HT-29 (cell line): ENCODE data around the gene TSKS. TPM values are rescaled to one million over a fixed set of nuclear protein-coding genes. Genes with fewer than 3 reads are reported as not detected.

Source experiments
- DNase-seq: peaks from one replicate; pipeline ENCODE4 v3.0.0-alpha.2; 2015; ENCODE audit warnings: low spot score
- small RNA-seq: library from RNA; depleted of rRNA; stranded (forward); fragments of <200 nt; gene quantifications from one replicate; pipeline ENCODE3, GENCODE V24; 2014
- total RNA-seq: library from RNA; depleted of rRNA; stranded (reverse); fragments of >200 nt; shearing (Covaris generic); gene quantifications from 2 replicates; pipeline ENCODE4 v1.2.3, GENCODE V29; 2014; rRNA removed

The TSKS gene
- total RNA-seq, 1 experiment from 2014 or later, result not detected

DNA sequence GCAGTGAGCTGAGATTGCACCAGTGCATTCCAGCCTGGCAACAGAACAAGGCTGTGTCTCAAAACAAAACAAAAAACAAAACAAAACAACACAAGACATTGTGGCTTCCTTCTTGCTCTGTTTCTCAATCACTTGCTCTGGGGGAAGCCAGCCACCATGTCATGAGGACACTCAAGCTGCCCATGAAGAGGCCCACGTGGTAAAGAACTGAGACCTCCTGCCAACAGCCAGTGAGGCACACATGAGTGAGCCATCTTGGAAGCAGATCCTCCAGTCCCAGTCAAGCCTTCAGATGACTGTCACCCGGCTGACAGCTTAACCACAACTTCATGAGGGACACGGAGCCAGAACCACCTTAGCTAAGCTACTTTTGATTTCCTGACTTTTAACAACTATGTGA is 47.0 kb downstream of the TSKS start:
- DNase-seq, result no peak

DNA sequence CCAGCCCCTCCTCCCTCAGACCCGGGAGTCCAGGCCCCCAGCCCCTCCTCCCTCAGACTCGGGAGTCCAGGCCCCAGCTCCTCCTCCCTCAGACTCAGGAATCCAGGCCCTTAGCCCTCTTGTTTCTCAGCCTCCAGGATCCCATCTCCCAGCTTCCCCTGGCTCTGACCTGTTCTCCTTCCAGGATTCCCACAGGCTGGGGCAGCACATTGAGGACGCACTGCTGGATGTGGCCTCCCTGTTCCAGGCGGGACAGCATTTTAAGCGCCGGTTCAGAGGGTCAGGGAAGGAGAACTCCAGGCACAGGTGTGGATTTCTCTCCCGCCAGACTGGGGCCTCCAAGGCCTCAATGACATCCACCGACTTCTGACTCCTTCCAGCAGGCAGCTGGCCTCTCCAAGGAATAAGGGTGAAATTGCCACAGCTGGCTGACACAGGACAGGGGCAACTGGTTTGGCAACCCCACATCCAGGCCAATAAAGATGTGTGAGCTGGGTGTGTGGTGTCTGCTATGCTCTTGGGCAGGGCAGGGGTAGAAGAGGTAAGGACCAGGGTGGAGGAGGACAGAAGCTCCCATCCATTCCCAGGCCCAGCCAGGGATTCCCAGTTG is 49.8 kb downstream of the TSKS start:
- DNase-seq, result peak; percentile 76

DNA sequence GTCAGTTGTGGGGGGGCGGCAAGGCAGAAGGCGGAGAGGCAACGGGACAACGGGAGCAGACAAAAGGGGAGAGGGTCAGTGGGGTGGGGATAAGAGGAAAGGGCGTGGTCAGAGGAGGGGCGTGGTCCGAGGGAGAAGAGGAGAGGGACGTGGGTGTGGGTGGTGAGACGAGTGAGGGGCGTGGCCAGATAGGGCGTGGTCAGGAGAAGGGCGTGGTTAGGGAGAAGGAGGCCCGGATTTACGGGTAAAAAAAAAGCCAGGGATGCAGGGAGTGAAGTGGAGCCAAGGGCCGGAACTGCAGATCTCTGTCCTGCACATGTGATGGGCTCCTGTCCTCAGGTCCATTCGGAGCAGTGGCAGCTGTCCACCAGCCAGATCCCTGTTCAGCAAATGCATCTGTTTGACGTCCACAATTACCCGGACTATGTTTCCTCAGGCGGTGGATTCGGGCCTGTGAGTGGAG is 50.7 kb downstream of the TSKS start:
- peak; percentile 67 for DNase-seq

DNA sequence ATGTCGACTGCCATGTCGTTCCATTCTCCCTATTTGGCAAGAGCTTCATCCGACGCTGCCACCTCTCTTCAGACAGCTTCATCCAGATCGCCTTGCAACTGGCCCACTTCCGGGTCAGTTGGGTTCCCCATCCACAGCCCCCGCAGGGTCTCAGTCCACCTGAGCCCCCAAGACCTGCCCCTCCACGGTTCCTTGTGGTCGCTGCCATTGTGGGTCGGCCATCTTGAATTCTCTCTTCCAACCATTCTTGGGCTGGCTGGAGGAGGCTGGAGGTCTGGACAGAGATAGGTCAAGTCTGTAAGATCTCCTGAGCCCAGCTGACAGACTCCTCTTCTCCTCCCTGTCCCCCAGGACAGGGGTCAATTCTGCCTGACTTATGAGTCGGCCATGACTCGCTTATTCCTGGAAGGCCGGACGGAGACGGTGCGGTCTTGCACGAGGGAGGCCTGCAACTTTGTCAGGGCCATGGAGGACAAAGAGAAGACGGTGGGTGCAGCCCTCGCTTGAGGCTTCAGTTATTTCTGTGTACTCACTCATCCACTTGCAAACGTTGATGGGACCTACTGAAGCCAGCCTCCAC is 52.6 kb downstream of the TSKS start:
- no peak for DNase-seq

DNA sequence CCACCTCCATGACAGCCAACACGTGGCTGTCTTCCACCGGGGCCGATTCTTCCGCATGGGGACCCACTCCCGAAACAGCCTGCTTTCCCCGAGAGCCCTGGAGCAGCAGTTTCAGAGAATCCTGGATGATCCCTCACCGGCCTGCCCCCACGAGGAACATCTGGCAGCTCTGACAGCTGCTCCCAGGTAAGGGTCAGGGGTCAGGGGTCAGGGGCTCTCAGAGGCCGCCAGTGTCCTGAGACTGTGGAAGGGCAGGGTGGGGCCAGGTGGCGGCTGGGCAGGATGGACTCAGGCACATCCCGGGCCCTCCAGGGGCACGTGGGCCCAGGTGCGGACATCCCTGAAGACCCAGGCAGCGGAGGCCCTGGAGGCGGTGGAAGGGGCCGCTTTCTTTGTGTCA is 57.2 kb downstream of the TSKS start:
- no peak for DNase-seq

DNA sequence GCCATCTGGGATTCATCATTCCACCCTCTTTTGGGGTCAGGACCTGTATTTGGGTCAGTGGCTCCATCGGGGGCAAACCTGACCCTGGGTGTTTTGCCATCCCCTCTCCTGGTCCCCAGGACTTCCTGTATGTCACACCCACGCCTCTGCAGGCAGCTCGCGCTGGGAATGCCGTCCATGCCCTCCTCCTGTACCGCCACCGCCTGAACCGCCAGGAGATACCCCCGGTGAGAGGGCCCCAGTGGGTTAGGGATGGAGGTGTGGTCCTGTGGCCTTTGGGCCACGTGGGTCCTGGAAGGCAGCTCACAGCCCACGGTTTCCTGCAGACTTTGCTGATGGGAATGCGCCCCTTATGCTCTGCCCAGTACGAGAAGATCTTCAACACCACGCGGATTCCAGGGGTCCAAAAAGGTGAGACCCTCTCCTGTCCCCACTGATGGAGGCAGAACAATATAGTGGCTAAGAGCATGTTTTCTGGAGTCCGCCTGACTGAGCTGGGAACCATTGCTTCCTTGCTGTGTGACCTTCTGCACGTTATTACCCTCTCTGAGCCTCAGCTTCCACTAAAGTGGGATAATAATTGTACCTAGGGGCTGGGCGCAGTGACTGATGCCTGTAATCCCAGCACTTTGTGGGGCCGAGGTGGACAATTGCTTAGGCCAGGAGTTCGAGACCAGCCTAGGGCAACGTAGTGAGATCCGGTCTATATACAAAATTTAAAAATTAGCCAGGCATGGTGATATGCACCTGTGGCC is 58.0 kb downstream of the TSKS start:
- DNase-seq, result no peak

DNA sequence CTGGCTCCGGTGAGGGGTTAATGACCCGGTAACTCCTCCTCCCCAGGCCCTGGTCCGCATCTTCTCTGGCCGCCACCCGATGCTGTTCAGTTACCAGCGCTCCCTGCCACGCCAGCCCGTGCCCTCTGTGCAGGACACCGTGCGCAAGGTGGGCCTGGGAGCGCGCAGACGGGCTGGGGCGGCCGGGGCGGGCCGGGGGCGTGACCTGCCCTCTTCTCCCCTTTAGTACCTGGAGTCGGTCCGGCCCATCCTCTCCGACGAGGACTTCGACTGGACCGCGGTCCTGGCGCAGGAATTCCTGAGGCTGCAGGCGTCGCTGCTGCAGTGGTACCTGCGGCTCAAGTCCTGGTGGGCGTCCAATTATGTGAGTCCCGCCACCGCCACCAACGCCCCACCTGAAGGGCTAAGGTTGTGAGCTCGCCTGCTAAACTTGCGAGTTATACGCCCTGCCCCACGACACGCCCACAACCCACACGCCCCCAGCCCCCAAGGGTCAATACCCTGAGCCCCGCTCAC is 61.8 kb downstream of the TSKS start:
- no peak for DNase-seq

DNA sequence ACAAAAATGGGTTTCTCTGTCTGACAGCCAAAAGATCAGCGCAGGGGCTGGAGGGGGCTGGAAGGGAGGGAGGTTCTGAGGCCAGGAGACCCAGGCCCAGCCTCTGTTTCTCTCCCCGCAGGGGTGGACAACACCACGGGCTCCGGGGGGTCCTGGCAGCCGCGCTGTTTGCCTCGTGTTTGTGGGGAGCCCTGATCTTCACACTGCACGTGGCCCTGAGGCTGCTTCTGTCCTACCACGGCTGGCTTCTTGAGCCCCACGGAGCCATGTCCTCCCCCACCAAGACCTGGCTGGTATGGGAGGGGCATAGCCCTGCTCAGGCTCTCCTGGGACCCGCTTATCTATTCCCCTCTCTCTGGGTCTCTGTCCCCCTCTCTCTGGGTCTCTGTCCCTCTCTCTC is 62.5 kb downstream of the TSKS start:
- no peak for DNase-seq

DNA sequence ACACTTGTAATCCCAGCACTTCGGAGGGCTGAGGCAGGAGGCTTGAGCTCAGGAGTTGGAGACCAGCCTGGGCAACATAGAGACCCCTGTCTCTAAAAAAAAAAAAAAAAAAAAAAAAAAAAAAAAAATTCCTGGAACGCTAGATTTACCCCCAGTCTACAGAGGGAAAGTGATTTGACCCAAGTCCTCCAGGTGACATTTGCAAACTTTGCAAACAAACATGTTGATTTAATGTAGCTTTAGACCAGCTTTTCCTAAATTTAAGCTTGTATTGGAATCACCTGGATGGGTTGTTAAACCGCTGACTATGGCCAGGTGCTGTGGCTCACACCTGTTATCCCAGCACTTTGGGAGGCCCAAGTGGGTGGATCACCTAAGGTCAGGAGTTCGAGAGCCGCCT is 63.7 kb downstream of the TSKS start:
- DNase-seq, result no peak

DNA sequence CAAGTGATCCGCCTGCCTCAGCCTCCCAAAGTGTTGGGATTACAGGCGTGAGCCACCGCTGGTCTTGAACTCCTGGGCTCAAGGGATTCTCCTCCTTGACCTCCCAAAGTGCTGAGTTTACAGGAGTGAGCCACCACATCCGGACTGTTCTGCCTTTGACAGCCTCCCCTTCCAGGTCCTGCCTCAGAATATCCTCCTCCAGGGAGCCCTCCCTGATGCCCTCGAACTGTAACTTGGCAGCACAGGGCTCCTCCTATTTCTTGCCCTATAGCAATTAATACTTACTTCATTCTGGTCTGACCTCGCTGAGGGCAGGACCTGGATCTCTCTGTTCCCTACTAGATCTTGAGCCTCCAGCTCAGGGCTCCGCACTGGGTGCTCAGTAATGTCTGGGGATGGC is 66.2 kb downstream of the TSKS start:
- DNase-seq, result no peak

DNA sequence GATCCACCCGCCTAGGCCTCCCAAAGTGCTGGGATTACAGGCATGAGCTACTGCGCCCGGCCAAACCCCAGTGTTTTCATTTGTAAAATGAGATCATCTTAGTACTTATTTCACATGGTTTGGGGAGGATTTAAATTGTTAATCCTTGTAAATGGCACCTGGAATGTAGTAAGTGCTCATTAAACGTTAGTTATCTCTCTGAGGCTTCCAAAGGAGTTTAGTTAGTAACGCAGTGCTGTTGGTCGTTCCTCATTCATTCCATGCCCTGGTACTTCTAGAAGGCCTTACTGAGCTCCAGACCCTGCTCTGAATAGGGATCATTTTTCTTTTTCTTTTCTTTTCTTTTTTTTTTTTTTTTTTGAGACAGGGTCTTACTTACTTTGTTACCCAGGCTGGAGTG is 67.0 kb downstream of the TSKS start:
- DNase-seq, result no peak

DNA sequence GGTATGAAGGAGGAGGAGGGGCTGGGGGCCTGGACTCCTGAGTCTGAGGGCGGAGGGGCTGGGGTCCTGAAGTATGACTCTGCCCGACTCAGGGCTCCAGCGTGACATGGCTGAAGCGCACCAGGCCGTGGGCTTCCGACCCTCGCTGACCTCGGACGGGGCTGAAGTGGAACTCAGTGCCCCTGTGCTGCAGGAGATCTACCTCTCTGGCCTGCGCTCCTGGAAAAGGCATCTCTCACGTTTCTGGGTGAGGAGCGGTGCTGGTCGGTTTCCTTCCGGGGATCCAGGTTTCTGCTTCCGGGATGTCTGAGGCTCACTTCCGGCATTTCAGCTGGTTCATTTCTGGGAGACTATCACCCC is 71.0 kb downstream of the TSKS start:
- DNase-seq, result no peak

DNA sequence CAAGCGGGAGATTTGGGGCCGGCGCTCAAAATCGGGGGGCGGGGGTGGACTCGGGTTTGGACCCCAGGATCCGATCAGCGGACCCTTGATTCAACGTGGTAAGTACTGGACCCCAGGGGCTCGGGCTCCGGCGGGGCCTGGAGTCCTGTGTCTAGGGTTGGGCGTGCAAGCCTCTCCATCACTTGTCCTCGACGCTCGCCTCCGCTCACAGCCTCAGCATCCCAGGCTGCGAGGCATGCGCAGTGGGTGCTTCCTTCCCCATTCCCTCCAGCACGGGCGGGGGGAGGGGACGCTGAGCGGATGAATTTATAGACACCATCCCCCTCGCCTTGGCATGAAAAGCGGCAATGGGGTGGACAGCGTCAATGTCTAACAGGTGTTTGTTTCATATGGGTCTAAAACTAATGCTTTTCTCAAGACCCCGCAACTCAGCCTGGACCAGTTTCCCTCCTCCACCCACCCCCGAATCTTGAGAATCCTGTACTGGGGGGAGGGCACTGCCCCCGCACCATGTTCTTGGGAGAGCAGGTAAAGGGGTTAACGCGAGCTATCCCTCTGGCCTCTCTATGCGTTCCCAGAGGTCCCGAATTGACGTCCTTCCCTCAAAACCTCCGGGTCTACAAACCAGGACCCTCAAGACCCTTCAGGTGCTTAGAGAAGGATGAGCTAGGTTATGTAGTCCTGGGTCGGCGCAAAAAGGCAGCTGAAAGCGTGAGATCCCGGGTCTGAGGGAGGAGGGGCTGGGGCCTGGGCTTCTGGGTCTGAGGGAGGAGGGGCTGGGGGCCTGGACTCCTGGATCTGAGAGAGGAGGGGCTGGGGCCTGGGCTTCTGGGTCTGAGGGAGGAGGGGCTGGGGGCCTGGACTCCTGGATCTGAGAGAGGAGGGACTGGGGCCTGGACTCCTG is 71.6 kb downstream of the TSKS start:
- no peak for DNase-seq

DNA sequence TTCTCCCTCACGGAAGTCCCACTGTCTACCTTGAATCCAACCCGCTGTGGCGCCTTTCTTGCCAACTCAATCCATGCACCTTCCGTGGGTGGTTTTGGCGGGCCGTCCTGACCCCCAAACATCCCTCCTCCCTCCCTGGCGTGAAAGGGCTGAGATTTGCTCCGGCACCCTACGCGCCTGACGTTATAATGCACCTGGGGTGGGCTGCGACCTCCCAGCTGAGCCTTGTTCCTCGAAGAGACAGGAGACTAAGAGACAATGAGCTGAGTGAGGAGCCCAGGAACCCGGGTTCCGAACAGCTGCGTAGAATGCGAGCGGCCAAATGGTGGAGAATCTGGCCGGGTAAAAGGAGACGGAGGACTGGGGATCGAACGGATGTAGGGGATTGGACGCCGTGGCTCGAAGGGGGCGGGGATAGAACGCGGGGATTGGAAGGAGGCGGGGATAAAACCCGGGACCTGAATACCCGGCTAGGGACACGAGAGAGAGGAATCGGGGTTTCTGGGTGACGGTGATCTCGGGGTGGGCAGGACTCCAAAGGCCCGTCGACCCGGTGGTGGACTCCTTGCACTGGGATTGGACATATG is 72.4 kb downstream of the TSKS start, which contains the start of gene CPT1C:
TSS of gene CPT1C (plus strand) at position 461 of the 587 bp plus-strand sequence. CDS start 1,137 bp downstream, outside the sequence.
- peak; percentile 69 for DNase-seq

DNA sequence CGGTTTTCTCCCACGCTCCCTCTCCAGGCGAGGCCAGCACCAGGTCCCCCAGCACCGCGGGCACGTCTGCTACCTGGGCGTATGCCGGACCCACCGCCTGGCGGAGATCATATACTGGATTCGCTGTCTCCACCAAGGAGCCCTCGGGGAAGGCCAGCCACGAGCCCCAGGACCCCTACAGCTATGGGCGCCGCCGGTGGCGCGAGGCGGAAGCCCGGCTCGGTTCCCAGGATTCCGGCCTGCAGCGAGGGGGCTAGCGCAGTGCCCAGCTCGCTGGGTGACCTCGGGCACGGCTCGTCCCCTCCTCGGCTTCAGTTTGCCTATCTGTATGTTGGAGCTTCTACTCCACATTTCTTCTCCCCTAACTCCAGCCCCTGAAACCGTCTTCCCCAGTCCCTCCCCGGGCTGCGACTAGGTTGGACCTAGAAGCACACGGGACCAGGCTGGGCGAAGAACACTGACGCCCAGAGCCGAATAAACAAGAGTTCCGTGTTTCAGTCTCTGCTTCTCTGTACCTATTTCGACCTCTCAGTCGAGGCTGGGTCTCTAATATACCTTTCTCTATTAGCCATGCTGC is 72.9 kb downstream of the TSKS start:
- DNase-seq, result no peak

Small RNA genes lying within 50 kb of the gene (small RNA-seq; reads per million reads assigned to genes)
- not detected for gene MIR6799
- gene RNU6-841P, result not detected

Other genes starting within 250 kb of the TSKS start
- 17.6 and 25.6 TPM in 2 replicates for gene RCN3, start 235.3 kb downstream of the TSKS start, total RNA-seq
- 247 and 262 TPM in 2 replicates for gene NOSIP, start 182.8 kb downstream of the TSKS start, total RNA-seq
- gene PRRG2, start 182.0 kb downstream of the TSKS start, total RNA-seq, result 25.8 and 26.3 TPM in 2 replicates
- 15.0 and 15.3 TPM in 2 replicates for gene PRR12, start 172.1 kb downstream of the TSKS start, total RNA-seq
- gene RRAS, start 123.2 kb downstream of the TSKS start, total RNA-seq, result 33.1 and 45.2 TPM in 2 replicates
- gene SCAF1, start 121.1 kb downstream of the TSKS start, total RNA-seq, result 58.6 and 67.6 TPM in 2 replicates
- gene IRF3, start 97.4 kb downstream of the TSKS start, total RNA-seq, result 380 and 432 TPM in 2 replicates
- 78.2 and 100 TPM in 2 replicates for gene BCL2L12, start 97.4 kb downstream of the TSKS start, total RNA-seq
- gene PRMT1, start 86.0 kb downstream of the TSKS start, total RNA-seq, result 922 and 995 TPM in 2 replicates
- 9.2 and 10.0 TPM in 2 replicates for gene ADM5, start 73.7 kb downstream of the TSKS start, total RNA-seq
- 0.47 and 1.4 TPM in 2 replicates for gene CPT1C, start 72.2 kb downstream of the TSKS start, total RNA-seq
- gene AP2A1, start 3.7 kb upstream of the TSKS start, total RNA-seq, result 122 and 131 TPM in 2 replicates
- 2.0 and 3.1 TPM in 2 replicates for gene FUZ, start 50.0 kb upstream of the TSKS start, total RNA-seq
- 88.3 and 91.9 TPM in 2 replicates for gene MED25, start 55.0 kb upstream of the TSKS start, total RNA-seq
- 188 and 218 TPM in 2 replicates for gene PTOV1, start 87.9 kb upstream of the TSKS start, total RNA-seq
- gene PNKP, start 104.3 kb upstream of the TSKS start, total RNA-seq, result 215 and 243 TPM in 2 replicates
- 89.9 and 96.4 TPM in 2 replicates for gene AKT1S1, start 114.0 kb upstream of the TSKS start, total RNA-seq
- gene TBC1D17, start 114.4 kb upstream of the TSKS start, total RNA-seq, result 34.5 and 38.4 TPM in 2 replicates
- gene IL4I1, start 133.6 kb upstream of the TSKS start, total RNA-seq, result 1.1 and 2.3 TPM in 2 replicates
- gene ATF5, start 165.9 kb upstream of the TSKS start, total RNA-seq, result 32.2 and 32.8 TPM in 2 replicates
- 133 TPM in 2 replicates for gene NUP62, start 166.2 kb upstream of the TSKS start, total RNA-seq
- not detected in 2 replicates for gene SIGLEC11, start 197.9 kb upstream of the TSKS start, total RNA-seq